Peyer's patch (tissue), 4 donors: Measurements from ENCODE around the gene AOAH. TPM values are rescaled to one million over a fixed set of nuclear protein-coding genes. Genes with fewer than 3 reads are reported as not detected.

Source experiments
- DNase-seq, 3 donors: peaks; one replicate each; pipeline ENCODE4 v3.0.0-alpha.2; 2017 to 2019
- H3K27ac ChIP-seq, 4 donors: fragments of 200-600 bp; sonication (generic); one replicate each; pipeline ENCODE4 v1.5.1; 2016 to 2019
- H3K27me3 ChIP-seq, 2 donors: fragments of 200-600 bp; sonication (generic); one replicate each; pipeline ENCODE4 v1.5.1; 2019
- H3K36me3 ChIP-seq, 3 donors: fragments of 200-600 bp; sonication (generic); one replicate each; pipeline ENCODE4 v1.5.1; 2016 to 2019
- H3K4me1 ChIP-seq, 4 donors: fragments of 200-600 bp; sonication (generic); one replicate each; pipeline ENCODE4 v1.5.1; 2016 to 2019
- H3K4me3 ChIP-seq, 4 donors: fragments of 200-600 bp; sonication (generic); 1 replicate in 3 of 4; 2 replicates in 1 of 4; pipeline ENCODE4 v1.5.1; 2016 to 2019; ENCODE audit warnings: mild to moderate bottlenecking in 1 of 4
- H3K9me3 ChIP-seq, 4 donors: fragments of 200-600 bp; sonication (generic); one replicate each; pipeline ENCODE4 v1.5.1; 2016 to 2019; ENCODE audit warnings: mild to moderate bottlenecking in 1 of 4
- CTCF ChIP-seq, 6 experiments: fragments of 450-650 bp in 4 of 6; fragments of 200-600 bp in 2 of 6; sonication (generic) in 1 of 6; IDR thresholded peaks; one replicate each; pipeline ENCODE4 v1.5.1; 2017 to 2019; ENCODE audit warnings: antibody characterized with exemption in 6 of 6, mild to moderate bottlenecking in 3 of 6, moderate library complexity in 1 of 6
- POLR2A ChIP-seq, 2 donors: fragments of 450-650 bp; IDR thresholded peaks; one replicate each; pipeline ENCODE4 v1.5.1; 2017; ENCODE audit warnings: antibody characterized with exemption in 2 of 2, mild to moderate bottlenecking in 2 of 2, moderate library complexity in 2 of 2
- total RNA-seq, 4 donors: library from RNA; depleted of rRNA; stranded (reverse); fragments of >200 nt; gene quantifications; one replicate each; pipeline ENCODE4 v1.1.0, GENCODE V29; 2016

AOAH gene
- total RNA-seq, 4 donors from 2014 or later = 33.3 to 60.2 (median 43.6) TPM

- no peak overlapping the region for H3K4me3 ChIP-seq
- H3K9me3 ChIP-seq = no peaks in the 10 kb centered on the region
- no peaks in the 10 kb centered on the region for H3K36me3 ChIP-seq
- TF ChIP-seq CTCF (IDR thresholded peaks at IDR 0.05) (no peak), POLR2A (IDR thresholded peaks at IDR 0.05) (no peak)
- no peak overlapping the region for H3K27ac ChIP-seq
- no peaks in the 10 kb centered on the region for H3K4me1 ChIP-seq
- DNase-seq = no peak
- no peaks in the 10 kb centered on the region for H3K27me3 ChIP-seq
Measured at GRCh38 chr7:36538126-36538525, 186.2 kb downstream of the AOAH start.

GRCh38 chr7:36535866-36536664 lies 188.2 kb downstream of the AOAH start:
- Histone ChIP-seq H3K9me3 (no peaks in the 10 kb centered on the region), H3K36me3 (no peaks in the 10 kb centered on the region), H3K27me3 (no peaks in the 10 kb centered on the region), H3K4me1 (no peaks in the 10 kb centered on the region), H3K27ac (no peak overlapping the region), H3K4me3 (no peak overlapping the region)
- TF ChIP-seq CTCF (IDR thresholded peaks at IDR 0.05) = no peak
- no peak for TF ChIP-seq POLR2A (IDR thresholded peaks at IDR 0.05)
- no peak for DNase-seq

- no peaks in the 10 kb centered on the region for H3K4me1 ChIP-seq
- H3K27me3 ChIP-seq = no peaks in the 10 kb centered on the region
- no peak for DNase-seq
- no peaks in the 10 kb centered on the region for H3K9me3 ChIP-seq
- TF ChIP-seq CTCF (IDR thresholded peaks at IDR 0.05) = no peak
- no peak for TF ChIP-seq POLR2A (IDR thresholded peaks at IDR 0.05)
- no peaks in the 10 kb centered on the region for H3K36me3 ChIP-seq
- no peak overlapping the region for H3K4me3 ChIP-seq
- no peak overlapping the region for H3K27ac ChIP-seq
Measured at GRCh38 chr7:36533717-36534116, 190.6 kb downstream of the AOAH start.

GRCh38 chr7:36532981-36533499 lies 191.3 kb downstream of the AOAH start:
- Histone ChIP-seq H3K36me3 (no peaks in the 10 kb centered on the region), H3K27me3 (no peaks in the 10 kb centered on the region), H3K27ac (no peak overlapping the region), H3K4me3 (no peak overlapping the region), H3K9me3 (no peaks in the 10 kb centered on the region), H3K4me1 (no peaks in the 10 kb centered on the region)
- TF ChIP-seq CTCF (IDR thresholded peaks at IDR 0.05) (no peak), POLR2A (IDR thresholded peaks at IDR 0.05) (no peak)
- DNase-seq = no peak

- Histone ChIP-seq H3K4me3 (no peak overlapping the region), H3K36me3 (no peaks in the 10 kb centered on the region), H3K27me3 (no peaks in the 10 kb centered on the region), H3K9me3 (no peaks in the 10 kb centered on the region), H3K27ac (no peak overlapping the region), H3K4me1 (no peaks in the 10 kb centered on the region)
- no peak for DNase-seq
- TF ChIP-seq CTCF (IDR thresholded peaks at IDR 0.05) = no peak
- TF ChIP-seq POLR2A (IDR thresholded peaks at IDR 0.05) = no peak
Measured at GRCh38 chr7:36531951-36532350, 192.3 kb downstream of the AOAH start.
